Bronchial epithelial cell (primary cell): ENCODE measurements around the gene CHTF8. TPM values are rescaled to one million over a fixed set of nuclear protein-coding genes. Genes with fewer than 3 reads are reported as not detected.

ENCODE experiments used
- DNase-seq: peaks from one replicate; pipeline ENCODE4 v3.0.0-alpha.2; 2010; ENCODE audit warnings: low read depth
- FAIRE-seq: peaks from 2 replicates; lab custom pipeline; 2011; peaks lifted over from hg19 to GRCh38; lab: Jason Lieb, UNC
- H3K27me3 ChIP-seq: 2 replicates; pipeline ENCODE4 v1.5.1; 2011; ENCODE audit warnings: low read length; ENCODE audit not compliant: control insufficient read depth, insufficient read depth
- H3K36me3 ChIP-seq: 2 replicates; pipeline ENCODE4 v1.5.1; 2011; ENCODE audit warnings: low read length; ENCODE audit not compliant: control insufficient read depth, insufficient read depth
- H3K4me3 ChIP-seq: 2 replicates; pipeline ENCODE4 v1.5.1; 2011; ENCODE audit warnings: mild to moderate bottlenecking, low read depth, low read length, control low read depth
- total RNA-seq: library from RNA; depleted of rRNA; stranded (reverse); fragments of >200 nt; gene quantifications from 2 replicates; pipeline ENCODE4 v1.2.1, GENCODE V29; 2014
- TF ChIP-seq, protein P1 (sequence below): IDR thresholded peaks from 2 replicates; pipeline ENCODE4 v1.5.1; 2011; ENCODE audit warnings: mild to moderate bottlenecking, moderate library complexity, low read length, control low read depth, inconsistent platforms; ENCODE audit not compliant: insufficient read depth, severe bottlenecking

Gene CHTF8
- total RNA-seq, 1 donor from 2014 or later, result 34.8 TPM

DNA sequence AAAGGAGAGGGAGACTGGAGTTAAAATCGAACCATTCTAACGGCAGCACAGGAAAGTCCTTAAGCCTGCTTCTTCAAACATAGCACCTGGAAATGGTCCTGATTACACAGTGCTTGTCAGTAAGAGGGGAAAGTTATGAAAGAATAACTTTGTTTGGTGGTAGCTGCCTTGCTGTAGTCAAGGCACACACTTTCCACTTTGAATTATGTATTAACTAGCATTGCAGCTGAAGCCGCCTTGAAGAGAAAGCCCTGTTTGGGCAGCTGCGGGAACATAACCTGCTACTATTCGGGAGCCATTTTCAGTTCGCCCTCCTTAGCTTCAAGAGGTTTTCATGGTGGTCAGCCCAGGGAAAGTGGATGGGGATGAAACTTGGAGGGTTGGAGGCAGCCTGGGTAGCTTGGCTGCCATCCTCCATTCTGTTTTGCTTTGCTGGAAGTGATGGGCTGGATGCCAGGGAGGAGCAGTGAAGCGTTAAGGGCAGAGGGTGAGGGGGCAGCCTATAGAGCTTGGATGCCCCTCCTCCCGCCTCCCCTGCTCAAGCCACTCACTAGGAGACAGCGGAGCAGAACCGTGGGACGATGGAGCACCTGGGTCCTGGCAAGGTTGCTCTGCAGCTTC lies 32.2 kb downstream of the CHTF8 start:
- no peak for FAIRE-seq
- Histone ChIP-seq H3K36me3 (no peaks in the 10 kb centered on the region), H3K27me3 (no peaks in the 10 kb centered on the region), H3K4me3 (no peak overlapping the region)
- TF ChIP-seq, protein P1, sequence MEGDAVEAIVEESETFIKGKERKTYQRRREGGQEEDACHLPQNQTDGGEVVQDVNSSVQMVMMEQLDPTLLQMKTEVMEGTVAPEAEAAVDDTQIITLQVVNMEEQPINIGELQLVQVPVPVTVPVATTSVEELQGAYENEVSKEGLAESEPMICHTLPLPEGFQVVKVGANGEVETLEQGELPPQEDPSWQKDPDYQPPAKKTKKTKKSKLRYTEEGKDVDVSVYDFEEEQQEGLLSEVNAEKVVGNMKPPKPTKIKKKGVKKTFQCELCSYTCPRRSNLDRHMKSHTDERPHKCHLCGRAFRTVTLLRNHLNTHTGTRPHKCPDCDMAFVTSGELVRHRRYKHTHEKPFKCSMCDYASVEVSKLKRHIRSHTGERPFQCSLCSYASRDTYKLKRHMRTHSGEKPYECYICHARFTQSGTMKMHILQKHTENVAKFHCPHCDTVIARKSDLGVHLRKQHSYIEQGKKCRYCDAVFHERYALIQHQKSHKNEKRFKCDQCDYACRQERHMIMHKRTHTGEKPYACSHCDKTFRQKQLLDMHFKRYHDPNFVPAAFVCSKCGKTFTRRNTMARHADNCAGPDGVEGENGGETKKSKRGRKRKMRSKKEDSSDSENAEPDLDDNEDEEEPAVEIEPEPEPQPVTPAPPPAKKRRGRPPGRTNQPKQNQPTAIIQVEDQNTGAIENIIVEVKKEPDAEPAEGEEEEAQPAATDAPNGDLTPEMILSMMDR, result no peak
- no peak for DNase-seq

DNA sequence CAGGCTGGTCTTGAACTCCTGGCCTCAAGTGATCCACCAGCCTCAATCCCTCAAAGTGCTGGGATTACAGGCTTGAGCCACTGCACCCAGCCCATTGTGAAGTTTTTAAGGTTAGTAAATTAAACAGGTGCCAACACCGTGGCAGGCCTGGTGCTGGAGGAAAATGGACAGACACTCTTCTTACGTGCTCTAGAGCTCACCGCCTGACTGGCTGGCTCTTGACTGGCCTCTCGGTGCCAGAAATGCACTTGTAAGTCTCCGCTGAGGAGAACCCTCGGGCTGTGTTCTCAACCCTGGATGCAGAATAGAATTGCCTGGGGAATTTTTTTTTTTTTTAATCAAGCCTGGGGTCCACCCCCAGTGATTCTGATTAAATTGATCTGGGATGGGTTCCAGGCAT lies 37.2 kb downstream of the CHTF8 start:
- H3K27me3 ChIP-seq, result no peaks in the 10 kb centered on the region
- TF ChIP-seq, protein P1, result no peak
- H3K4me3 ChIP-seq, result no peak overlapping the region
- no peak for FAIRE-seq
- H3K36me3 ChIP-seq, result no peaks in the 10 kb centered on the region
- DNase-seq, result no peak

DNA sequence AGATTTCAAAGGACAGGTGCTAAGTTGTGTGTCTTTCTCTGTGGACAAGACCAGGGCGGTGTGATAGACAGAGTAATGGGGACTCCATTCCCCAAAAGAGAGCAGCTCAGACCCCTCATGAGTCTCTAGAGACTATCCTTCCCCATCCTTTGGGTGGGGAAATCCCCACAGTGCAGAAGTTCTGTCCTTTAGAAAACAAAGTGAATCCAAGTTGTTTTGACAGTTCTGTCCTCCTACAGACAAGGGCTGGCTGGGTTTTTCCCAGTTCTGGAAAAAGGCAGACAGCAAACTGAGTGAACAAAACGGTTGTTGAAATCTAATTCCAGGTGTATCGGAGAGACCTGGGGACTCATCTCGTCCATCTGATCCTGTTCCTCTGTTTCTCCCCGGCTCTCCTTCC lies 37.9 kb downstream of the CHTF8 start:
- no peaks in the 10 kb centered on the region for H3K27me3 ChIP-seq
- TF ChIP-seq, protein P1, result no peak
- no peak for FAIRE-seq

DNA sequence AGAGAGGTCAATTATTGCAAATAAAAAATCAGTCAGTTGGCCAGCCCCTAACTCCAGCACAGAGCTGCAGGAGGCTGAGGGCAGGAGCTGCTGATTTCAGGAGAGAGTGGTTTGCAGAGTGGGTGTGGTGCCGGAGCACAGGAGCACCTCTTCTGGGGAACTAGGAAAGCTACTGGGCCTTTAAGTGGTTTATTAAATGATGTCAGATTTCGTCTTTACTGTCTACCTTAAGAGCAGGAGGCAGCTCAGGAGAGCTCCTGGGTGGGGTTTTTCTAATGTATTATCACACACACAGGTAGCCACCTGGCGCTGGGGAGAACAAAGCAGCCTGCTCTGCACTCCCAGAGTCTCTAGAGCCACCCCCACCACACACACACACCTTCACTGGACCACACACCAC lies 38.4 kb downstream of the CHTF8 start:
- TF ChIP-seq, protein P1, result no peak
- FAIRE-seq, result no peak
- no peak overlapping the region for H3K4me3 ChIP-seq

More for the DNA sequence above, 37.9 kb downstream of the CHTF8 start:
- Histone ChIP-seq H3K4me3 (no peak overlapping the region), H3K36me3 (no peaks in the 10 kb centered on the region)
- no peak for DNase-seq

DNA sequence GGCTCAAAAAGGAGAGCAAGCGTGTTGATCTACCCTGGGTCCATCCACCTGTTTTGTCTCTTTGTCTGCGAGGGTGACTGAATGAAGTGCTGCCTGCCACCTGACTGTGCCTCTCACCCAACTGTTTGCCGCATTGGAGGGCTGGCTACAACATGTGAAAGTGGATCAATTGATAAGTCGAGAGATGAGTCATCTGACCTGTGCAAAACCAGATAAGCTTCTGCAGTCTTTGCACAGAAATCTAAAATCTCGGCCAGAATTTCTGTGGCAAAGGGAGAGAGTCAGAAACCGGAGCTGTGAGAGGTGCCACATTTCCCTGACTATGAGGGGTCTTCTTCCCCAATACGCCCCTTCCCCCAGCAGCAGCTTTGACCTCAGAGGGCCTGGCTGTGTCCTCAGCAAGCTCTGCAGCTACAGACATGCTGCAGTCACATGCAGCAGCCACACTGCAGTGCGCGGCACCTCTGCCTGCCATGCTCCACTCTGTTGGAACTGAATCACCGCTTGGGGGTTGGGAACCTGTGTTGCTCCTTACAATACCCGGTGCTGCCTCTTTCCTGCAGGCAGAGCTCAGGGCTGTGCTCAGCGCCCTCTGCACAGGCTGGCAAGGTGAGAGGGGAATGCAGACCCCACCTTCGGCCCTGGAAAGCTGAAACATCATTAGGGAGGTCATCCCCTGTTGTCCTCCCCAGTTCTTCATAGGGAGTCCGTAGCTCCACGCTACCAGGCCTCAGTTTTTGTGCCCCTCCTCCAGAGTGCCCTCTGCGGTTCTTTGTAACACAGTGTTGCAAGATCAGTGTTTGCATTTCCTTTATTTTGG lies 43.1 kb downstream of the CHTF8 start:
- DNase-seq, result peak; percentile 74

More for the DNA sequence above, 38.4 kb downstream of the CHTF8 start:
- no peak for DNase-seq
- no peaks in the 10 kb centered on the region for H3K36me3 ChIP-seq
- H3K27me3 ChIP-seq, result no peaks in the 10 kb centered on the region

More for the DNA sequence above, 43.1 kb downstream of the CHTF8 start:
- H3K4me3 ChIP-seq, result no peak overlapping the region
- no peaks in the 10 kb centered on the region for H3K27me3 ChIP-seq
- FAIRE-seq, result no peak
- TF ChIP-seq, protein P1, result peak; percentile 13
- H3K36me3 ChIP-seq, result no peaks in the 10 kb centered on the region
